Right ventricle myocardium inferior (tissue), 1 donor: Measurements from ENCODE around the gene KLK12. TPM values are rescaled to one million over a fixed set of nuclear protein-coding genes. Genes with fewer than 3 reads are reported as not detected.
A peak's percentile ranks its signal among the peaks of the same experiment; 100 is the strongest.

Source experiments
- ATAC-seq: fragments of 200-7000 bp; cut with Tn5 transposase; one replicate; pipeline ENCODE4 v1.9.1; 2020; ENCODE audit warnings: mild to moderate bottlenecking, moderate library complexity
- DNase-seq: peaks from one replicate; pipeline ENCODE4 v3.0.0; 2021; ENCODE audit errors: missing footprints
- intact Hi-C: fragments of 100-400 bp; cut with DNase I; formaldehyde crosslinking; loops from one replicate; pipeline ENCODE4 v1.11.0; 2022
- long read RNA-seq: library from polyadenylated mRNA; unstranded; transcript quantifications from one replicate; pipeline ENCODE4 v2.0.0, GENCODE V29; 2021
- total RNA-seq: library from RNA; stranded (reverse); fragmentation: NEBNext Ultra II Directional; extraction: Animal tissue kit (Norgen Biotek cat#: 25700); gene quantifications from one replicate; pipeline ENCODE4 v1.2.1, GENCODE V29; 2021
- donor health status: DM: no; HTN: yes; CAD: no; lungs with severe emphysema.

Gene KLK12, protein sequence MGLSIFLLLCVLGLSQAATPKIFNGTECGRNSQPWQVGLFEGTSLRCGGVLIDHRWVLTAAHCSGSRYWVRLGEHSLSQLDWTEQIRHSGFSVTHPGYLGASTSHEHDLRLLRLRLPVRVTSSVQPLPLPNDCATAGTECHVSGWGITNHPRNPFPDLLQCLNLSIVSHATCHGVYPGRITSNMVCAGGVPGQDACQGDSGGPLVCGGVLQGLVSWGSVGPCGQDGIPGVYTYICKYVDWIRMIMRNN
- total RNA-seq, result not detected
- long read RNA-seq, result 0 reads

DNA sequence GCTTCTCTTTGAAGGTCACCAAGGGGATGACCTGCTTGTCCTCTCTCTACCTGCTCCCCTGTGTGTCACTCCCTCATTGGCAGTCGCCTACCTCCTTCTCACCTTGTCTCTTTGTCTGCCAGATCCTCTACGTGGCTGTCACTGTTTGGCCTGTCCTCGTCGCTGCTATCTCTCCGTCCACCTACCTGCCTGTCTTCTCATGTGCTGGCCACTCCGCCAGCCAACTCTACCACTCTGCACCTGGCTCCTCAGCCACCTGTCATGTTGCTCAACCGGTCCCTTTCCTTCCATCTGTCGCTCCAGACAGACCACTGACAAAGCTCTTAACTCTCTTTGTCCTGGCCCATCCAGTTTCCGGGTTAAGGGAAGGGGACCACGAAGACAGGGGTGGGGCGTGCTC lies at the start of gene KLK12:
TSS of gene KLK12 (minus strand) at position 299 of the 400 bp plus-strand sequence. CDS start 381 bp downstream, outside the sequence.
- ATAC-seq, result no peak
- intact Hi-C loops, result no loop called here
- no peak for DNase-seq

DNA sequence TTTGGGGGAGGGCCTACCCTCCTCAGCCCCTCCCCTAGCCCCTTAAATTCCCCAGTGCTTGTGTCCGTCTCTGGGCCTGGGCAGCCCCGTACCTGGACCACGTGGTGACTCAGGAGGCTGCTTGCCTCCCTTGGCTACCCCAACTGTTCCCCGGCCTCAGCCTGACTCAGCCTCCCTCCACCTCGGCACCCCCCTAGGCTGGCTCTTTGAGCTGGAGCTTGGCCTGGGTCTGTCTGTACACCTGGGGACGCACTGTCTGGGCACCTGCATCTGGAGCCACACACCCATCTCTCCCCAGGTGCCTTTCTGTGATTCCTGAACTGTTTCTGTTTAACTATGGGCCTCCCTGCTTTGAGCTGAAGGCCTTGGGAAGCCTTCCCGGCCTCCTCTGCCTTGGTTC lies 49.7 kb upstream of the KLK12 start:
- ATAC-seq (no peak), DNase-seq (no peak)
- intact Hi-C loops, result no loop called here

DNA sequence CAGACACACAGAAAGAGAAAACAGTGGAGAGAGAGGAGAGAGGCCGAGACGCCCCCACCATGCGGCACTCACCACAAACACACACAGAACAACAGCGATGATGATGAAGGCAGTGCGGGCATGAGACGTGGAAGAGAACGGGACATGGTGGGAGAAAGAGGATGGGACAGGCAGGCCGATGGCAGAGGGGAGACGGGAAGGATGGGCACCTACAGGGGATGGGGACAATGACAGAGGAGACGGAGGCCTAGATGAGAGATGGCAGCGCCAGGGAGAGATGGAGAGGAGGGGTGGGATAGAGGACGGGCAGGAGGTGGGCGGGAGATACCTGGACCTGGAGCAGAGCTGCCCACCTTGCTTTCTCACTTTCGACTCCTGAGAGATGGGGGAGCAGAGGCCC lies 49.0 kb upstream of the KLK12 start:
- ATAC-seq, result no peak
- no peak for DNase-seq
- intact Hi-C loops, result no loop called here

DNA sequence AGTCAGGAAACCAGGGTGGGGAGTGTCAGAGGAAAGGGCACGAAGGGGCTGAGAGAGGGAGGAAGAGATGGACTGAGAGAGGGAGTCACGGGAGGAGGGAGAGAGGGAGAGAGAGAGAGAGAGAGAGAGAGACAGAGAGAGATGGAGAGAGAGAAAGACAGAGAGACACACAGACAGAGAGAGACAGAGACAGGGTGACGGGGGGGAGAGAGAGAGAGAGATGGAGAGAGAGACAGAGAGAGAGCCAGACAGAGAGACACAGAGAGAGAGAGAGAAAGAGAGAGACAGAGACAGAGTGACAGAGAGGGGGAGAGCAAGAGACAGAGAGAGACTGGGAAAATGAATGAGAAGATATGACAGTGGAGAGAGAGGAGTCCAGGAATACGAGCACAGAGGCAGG lies 48.4 kb upstream of the KLK12 start:
- no peak for ATAC-seq
- intact Hi-C loops, result no loop called here
- DNase-seq, result no peak

DNA sequence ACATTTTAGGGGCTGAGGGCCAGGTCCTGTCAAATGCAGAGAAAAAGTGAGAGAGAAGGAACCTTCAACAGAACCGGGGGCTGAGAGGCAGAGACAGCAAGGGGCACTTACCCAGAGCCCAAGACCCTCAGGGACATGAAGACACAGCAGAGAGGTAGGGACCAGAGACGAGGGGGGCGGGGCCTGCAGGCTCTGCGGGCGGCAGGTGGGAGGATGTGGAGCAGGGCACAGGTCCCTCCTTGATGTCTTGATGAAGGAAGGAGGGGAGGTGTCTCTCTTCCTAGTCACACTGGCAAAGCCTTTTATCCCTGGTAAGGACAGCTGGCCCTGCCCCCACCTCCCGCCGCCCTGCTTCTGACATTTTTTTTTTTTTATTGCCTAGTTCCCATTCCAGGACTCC lies 47.8 kb upstream of the KLK12 start, which contains the start of gene KLK14:
TSS of gene KLK14 (minus strand) at position 277 of the 400 bp plus-strand sequence. CDS start at position 4, 273 bp downstream.
- intact Hi-C loops, result no loop called here
- DNase-seq, result no peak

DNA sequence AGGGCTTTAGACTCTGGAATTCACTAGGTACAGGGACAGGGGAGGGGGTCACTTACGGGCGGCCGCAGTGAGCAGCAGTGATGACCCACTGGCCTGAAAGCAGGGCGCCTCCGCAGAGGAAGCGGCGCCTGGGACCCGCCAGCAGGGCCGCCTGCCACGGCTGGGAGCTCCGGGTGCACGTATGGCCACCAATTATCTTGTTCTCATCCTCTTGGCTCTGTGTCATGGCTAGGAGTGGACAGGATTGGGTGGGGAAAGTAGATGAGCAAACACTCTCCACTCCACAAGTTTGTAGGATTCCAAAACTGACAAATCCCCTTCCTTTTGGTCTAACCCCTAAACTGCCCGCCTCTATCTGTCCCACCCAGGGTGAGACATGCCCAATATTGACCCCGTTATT lies 46.7 kb upstream of the KLK12 start:
- ATAC-seq (no peak), DNase-seq (no peak)
- intact Hi-C loops, result no loop called here

More for the DNA sequence above, 47.8 kb upstream of the KLK12 start, which contains the start of gene KLK14:
- no peak for ATAC-seq

DNA sequence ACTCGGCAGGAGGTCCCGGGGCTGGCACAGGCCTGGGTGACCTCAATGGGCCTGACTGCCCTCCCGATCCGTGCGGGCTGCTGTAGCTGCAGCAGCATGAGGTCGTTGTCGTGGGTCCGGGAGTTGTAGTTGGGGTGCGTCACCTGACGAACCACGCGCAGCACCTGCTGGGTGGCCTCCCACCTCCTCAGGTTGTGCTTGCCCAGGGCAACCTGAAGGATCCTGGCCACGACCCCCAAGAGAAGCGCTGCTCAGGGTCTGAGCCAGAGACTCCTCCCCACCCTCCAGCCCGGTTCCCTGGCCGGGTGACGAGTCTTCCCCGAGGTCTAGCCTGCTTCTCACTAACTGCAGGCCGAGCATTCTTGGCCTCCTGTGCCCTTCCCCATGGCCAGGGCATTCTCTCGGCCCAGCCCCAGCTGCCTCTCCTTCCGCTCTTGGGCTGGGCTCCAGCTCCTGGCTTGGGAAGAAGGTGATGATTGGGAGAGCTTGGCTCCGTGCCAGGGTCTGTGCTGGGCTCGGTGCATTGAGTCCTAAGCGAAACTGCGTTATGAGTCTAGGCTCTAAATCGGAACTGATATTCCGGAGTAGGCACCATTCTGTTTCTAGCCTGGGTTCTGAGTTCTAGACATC lies 44.8 kb upstream of the KLK12 start:
- ATAC-seq, result peak; percentile 82
- DNase-seq, result peak; percentile 86
- intact Hi-C loops, result no loop called here

DNA sequence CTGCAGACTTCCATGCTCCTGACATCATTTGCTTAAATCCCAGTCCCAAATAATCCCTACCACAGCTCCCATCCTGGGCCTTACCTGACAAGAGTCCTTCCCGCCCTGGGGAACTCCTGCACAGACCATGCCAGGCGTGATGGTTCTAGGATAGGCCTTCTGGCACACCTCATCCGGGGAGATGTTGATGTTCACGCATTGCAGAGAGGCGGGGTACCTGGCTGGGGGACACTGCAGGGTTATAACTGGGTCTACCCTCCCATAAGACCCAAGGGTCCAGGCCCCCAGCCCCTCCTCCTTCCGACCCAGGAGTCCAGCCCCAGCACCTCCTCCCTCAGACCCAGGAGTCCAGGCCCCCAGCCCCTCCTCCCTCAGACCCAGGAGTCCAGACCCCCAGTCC lies 43.9 kb upstream of the KLK12 start:
- intact Hi-C loops, result no loop called here
- DNase-seq (no peak), ATAC-seq (no peak)

DNA sequence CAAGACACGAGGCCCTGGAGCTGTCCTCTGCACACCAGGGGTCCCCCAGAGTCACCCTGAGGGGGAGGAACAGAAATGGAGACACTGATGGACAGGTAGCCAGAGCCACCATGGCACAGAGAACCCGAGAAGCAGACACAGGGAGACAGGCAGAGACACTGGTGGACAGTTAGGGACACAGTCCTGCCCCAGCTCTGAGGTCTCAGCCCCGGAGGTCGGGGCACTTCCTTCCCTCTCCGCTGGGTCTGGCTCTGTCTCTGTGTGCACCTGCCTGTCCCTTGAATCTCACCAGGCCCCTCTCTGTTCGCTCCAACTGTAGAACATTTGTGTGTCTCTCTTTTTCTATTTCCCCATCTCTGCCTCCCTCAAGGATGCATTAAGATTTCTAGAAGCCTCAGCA lies 43.3 kb upstream of the KLK12 start:
- intact Hi-C loops, result no loop called here

DNA sequence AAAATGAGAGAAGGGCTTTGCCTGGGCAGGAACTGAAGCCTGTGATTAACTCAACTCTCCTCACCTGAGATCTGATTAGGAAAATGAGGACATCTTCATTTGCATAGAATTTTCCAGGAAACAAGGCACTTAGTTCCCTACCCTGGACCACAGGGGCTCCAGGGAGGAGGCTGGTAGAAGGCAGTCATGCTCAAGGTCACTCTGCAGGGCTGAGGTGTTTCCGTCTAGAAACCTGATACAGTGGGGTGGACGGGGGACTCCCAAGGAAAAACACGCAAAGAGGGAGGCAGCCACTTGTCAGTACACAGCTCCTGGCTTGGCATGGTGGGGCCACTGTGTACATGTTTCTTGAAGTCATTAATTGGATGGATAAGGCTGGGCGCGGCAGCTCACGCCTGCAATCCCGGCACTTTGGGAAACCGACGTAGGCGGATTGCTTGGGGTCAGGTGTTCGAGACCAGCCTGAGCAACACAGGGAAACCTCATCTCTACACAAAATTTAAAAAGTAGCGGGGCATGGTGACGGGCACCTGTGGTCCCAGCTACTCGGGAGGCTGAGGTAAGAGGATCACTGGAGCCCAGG lies 41.9 kb upstream of the KLK12 start:
- DNase-seq (no peak), ATAC-seq (no peak)
- intact Hi-C loops, result no loop called here

More for the DNA sequence above, 43.3 kb upstream of the KLK12 start:
- DNase-seq, result no peak
- ATAC-seq, result no peak

DNA sequence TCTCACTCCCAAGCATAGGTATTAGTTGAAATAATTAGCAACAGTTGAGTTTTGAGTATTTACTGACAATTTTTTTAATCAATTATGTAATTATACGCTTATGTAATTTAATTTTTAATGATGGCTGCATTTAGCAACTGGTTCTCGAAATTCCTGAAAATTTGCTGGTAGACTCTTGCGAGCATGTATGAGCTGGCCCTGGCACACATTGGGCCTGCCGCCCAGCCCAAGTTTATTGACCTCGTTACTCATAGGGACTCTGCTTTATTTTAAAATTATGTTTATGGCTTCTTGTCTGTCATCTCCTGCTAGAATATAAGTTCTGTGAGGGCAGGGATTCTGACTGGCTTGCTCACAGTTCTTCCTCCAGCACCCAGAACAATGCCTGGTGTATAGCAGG lies 41.2 kb upstream of the KLK12 start:
- intact Hi-C loops, result no loop called here
- ATAC-seq, result no peak
- no peak for DNase-seq

DNA sequence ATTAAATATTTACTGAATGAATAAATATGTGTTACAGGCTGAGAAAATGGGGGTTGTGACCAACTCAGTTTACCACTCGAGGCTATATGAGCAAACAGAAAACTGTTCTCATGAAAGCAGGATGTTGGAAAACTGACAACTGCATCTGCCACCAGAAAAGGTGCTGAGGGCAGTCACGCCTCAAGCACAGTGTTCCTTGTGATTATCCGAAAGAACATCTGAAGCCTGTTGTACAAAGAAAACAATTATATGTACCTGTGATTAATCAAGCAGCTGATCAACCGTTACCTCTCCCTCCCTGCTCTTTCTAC lies 36.2 kb upstream of the KLK12 start:
- ATAC-seq, result no peak
- DNase-seq, result no peak
- intact Hi-C loops, result no loop called here

DNA sequence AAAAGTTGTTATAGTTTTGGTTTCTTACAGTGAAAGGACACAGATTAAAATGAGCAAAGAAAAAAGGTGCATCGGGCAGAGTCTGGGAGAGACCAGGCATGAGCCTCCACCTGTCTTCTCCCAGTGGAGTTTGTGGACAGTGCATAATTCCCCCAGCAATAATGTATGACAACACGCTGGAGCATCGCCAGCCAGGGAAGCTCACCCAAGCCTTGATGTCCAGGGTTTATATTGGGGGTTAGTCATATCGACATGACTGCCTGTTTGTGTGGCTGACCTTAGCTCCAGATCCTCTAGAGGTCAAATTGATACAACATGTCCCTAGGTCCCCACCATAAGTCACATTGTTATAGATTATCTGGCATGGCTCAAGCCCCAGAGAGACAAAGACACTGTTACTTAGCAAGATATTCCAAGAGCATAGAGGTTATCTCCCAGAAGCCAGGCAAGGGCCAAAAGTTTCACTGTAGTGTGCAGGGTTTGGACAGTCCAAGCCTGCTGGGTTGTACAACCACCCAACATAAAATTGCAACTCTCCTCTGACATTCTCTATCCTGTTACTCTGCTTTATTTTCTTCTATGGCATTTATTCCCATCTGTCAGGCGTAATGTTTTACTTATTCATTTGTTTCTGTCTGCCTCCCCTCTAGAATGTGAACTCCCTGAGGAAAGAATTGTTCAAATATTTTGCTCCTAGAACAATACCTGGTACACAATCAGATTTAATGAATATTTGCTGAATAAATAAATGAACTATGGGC lies 35.7 kb upstream of the KLK12 start:
- no peak for DNase-seq
- ATAC-seq, result no peak
- intact Hi-C loops, result no loop called here

DNA sequence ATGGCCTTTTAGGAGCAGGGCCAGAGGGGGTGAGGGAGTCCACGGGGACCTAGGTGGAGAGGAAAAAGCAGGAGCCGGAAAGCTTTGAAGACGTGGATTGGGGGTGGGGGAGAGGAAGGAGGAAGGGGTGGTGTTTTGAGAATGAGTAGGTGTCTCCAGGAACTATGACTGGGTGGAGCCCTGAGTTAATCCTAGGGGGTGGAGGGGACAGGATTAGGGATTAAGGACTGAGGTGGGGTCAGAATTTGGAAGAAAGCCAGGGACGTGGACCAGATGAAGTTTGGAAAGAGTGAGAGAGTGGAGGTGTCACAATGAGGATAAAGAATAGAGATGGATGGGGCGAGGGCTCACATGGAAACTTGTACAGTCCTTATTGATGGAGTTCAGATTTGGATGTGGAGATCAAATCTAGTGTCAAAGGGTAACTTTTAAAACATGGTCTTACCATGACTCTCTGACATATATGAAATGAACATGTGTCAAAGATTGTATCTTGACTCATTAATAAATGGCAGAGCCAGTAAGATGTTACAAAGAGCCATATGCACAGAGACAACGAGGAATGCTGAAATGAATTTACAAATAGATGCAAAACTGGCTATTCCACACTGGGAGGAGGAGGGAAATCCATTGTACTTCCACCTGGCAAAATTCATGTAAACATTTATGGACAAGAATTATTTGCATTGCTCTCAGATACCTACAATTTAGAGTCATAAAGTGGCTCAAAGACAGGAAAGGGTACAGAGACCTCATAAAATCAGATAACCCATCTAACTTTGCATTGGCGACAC lies 31.8 kb upstream of the KLK12 start:
- DNase-seq (no peak), ATAC-seq (no peak)
- intact Hi-C loops, result no loop called here

DNA sequence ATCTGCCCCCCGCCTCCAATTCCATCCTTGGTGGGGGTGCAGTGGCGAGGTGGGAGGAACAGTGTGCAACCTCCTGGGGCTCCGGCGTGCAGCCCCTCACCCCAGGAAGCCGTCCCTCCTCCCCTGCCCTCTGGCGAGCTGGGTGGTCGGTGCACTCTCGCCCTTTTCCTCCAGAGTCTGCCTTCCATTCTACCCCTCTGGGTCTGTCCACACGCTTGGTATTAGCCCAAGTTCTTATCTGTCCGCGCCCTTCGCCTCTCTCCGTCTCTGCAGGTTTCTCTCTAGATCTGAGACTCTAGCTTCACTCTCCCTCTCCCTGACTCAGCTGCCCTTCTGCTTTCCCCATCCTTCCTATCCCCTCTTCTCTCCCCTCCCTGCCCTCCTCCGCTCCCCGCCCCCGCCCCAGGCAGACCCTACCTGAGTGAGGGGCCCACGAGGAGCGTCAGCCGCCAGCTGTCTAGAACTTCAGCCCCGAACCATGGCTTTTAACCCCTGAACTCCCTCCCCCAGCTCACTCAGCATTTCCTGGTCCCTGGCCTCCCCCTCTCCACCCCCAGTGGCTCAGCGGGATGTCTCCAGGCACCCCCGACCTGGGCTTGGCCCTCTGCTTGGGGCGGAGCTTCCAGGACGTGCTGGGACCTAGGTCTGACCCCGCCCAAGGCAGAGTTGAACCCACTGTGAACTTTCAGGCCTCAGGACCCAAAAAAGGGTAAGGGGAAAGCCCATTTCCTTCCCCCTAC lies 30.6 kb upstream of the KLK12 start:
- intact Hi-C loops, result no loop called here
- ATAC-seq (no peak), DNase-seq (no peak)

DNA sequence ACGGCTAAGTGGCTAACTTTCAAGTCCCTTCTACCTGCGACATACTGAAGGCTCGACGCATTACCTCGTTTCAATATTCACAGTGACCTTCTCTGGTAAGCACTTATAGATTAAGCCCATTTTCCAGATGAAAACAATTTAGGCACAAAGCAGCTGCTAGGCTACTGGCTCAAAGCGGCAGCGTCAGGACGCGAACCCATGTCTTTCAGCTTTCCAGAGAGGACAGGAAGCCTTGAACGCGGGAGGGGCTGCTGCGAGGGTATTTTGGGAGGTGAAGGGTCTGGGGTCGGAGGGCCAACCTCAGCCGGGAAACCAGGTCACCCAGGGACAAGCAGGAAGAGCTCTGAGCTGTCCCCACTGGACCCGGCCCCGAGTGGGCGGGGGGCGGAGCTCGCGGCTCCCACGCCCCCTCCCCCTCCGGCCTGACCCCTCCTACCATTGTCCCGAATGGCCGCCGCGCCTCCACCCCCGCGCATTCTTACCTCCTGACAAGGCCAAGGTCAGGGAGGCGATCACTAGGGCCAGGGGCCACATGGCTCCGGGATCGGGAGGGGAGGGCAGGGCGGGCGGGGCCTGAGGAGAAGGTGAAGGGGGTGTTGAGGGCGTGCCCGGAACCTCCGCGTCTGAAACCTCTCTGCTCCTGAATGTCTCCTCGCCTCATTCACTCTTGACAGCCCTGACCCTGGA lies 29.9 kb upstream of the KLK12 start, which contains the start of gene KLK13:
TSS of gene KLK13 (minus strand) at position 559 of the 687 bp plus-strand sequence. CDS start at position 534, 25 bp downstream.
- DNase-seq (no peak), ATAC-seq (peak; percentile 70)
- intact Hi-C loops, result no loop called here

DNA sequence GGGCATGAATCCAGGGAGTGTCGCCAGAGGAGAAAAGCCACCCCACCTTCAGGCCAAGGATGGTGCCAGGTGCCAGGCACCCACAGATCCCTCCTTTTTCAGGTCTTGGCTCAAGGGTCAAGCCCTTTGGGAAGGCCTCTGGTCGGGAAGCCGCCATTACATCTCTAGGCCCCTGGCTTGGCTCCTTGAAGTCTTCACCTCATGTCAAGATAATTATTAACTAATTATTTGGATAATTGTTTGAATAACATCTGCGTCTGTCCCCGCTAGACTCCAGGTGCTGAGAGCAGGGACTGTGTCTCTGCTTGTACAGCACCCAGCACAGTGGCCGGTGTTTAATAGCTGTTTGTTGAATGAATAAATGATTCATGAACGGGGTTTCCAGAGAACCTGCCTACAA lies 28.9 kb upstream of the KLK12 start:
- no peak for ATAC-seq
- no peak for DNase-seq
- intact Hi-C loops, result no loop called here

DNA sequence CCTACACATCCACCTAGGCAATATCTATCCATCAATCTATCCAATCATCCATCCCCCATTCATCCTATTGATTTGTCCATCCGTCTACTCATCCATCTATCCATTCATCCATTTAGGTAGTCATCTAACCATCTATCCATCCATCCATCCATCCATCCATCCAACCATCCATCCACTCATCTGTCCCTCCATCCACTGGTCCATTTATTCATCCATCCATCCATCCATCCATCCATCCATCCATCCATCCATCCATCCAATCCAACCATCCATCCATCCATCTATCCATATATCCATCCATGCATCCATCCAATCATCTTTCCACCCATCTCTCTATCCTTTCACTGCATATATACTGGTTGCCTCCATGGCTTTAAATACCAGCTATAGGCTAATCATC lies 26.2 kb upstream of the KLK12 start:
- DNase-seq (no peak), ATAC-seq (no peak)
- intact Hi-C loops, result no loop called here
